GM23338 (cell line): ENCODE results near the gene UBC. TPM values are rescaled to one million over a fixed set of nuclear protein-coding genes. Genes with fewer than 3 reads are reported as not detected.

ENCODE experiments used
- ATAC-seq: fragments of 200-7000 bp; cut with Tn5 transposase; 3 replicates; pipeline ENCODE4 v1.9.1; 2020
- DNase-seq: peaks from one replicate; pipeline ENCODE4 v3.0.0-alpha.2; 2015; ENCODE audit warnings: low spot score
- H2AFZ ChIP-seq: fragments of 200-600 bp; sonication (generic); 2 replicates; pipeline ENCODE4 v1.8.0; 2016; ENCODE audit warnings: antibody characterized with exemption, mild to moderate bottlenecking, moderate library complexity
- H3F3A ChIP-seq: fragments of 200-600 bp; sonication (generic); replicated peaks from 2 replicates; pipeline ENCODE4 v1.8.0; 2017; ENCODE audit warnings: antibody characterized with exemption, mixed run types, low read depth
- H3K27ac ChIP-seq: fragments of 200-600 bp; sonication (generic); 2 replicates; pipeline ENCODE4 v1.6.1; 2016; ENCODE audit warnings: low read depth
- H3K27me3 ChIP-seq: fragments of 200-600 bp; sonication (generic); 2 replicates; pipeline ENCODE4 v1.8.0; 2016; ENCODE audit warnings: mild to moderate bottlenecking, mixed run types, moderate library complexity; ENCODE audit not compliant: insufficient read depth
- H3K36me3 ChIP-seq: fragments of 200-600 bp; sonication (generic); 2 replicates; pipeline ENCODE4 v1.8.0; 2016; ENCODE audit warnings: mild to moderate bottlenecking; ENCODE audit not compliant: insufficient read depth
- H3K4me1 ChIP-seq: fragments of 200-600 bp; sonication (generic); 2 replicates; pipeline ENCODE4 v1.8.0; 2016; ENCODE audit warnings: mild to moderate bottlenecking, moderate library complexity; ENCODE audit not compliant: insufficient read depth
- H3K4me2 ChIP-seq: fragments of 200-600 bp; sonication (generic); 2 replicates; pipeline ENCODE4 v1.7.1; 2017; ENCODE audit warnings: mixed run types
- H3K4me3 ChIP-seq: fragments of 200-600 bp; sonication (generic); 2 replicates; pipeline ENCODE4 v1.6.1; 2016; ENCODE audit warnings: mixed run types
- H3K79me2 ChIP-seq: fragments of 200-600 bp; sonication (generic); replicated peaks from 2 replicates; pipeline ENCODE4 v1.8.0; 2017; ENCODE audit warnings: mild to moderate bottlenecking; ENCODE audit not compliant: insufficient read depth
- H3K9me2 ChIP-seq: fragments of 200-600 bp; sonication (generic); 2 replicates; pipeline ENCODE4 v1.8.0; 2017; ENCODE audit not compliant: insufficient read depth
- H4K20me1 ChIP-seq: fragments of 200-600 bp; sonication (generic); replicated peaks from 2 replicates; pipeline ENCODE4 v1.8.0; 2017; ENCODE audit warnings: mild to moderate bottlenecking; ENCODE audit not compliant: insufficient read depth
- H3K27ac Mint-ChIP-seq: 2 replicates; pipeline ENCODE4 v1.8.0; 2020; ENCODE audit warnings: inconsistent platforms, mild to moderate bottlenecking, moderate library complexity, mixed read lengths
- H3K27me3 Mint-ChIP-seq: 3 replicates; pipeline ENCODE4 v1.8.0; 2022; ENCODE audit warnings: low read depth, mild to moderate bottlenecking, moderate library complexity, mixed read lengths, inconsistent platforms; ENCODE audit not compliant: insufficient read depth, poor library complexity
- H3K36me3 Mint-ChIP-seq: 3 replicates; pipeline ENCODE4 v1.8.0; 2021; ENCODE audit warnings: low read depth, mild to moderate bottlenecking, inconsistent platforms, moderate library complexity, mixed read lengths
- H3K4me1 Mint-ChIP-seq: 3 replicates; pipeline ENCODE4 v1.8.0; 2020; ENCODE audit warnings: mild to moderate bottlenecking, inconsistent platforms, mixed read lengths
- H3K4me3 Mint-ChIP-seq: 3 replicates; pipeline ENCODE4 v1.8.0; 2021; ENCODE audit warnings: moderate library complexity, mild to moderate bottlenecking, inconsistent platforms, mixed read lengths
- H3K9me3 Mint-ChIP-seq: 3 replicates; pipeline ENCODE4 v1.8.0; 2020; ENCODE audit warnings: moderate library complexity, mild to moderate bottlenecking, inconsistent platforms, mixed read lengths
- CREB1 ChIP-seq: fragments of 250-450 bp; sonication (Bioruptor Pico); IDR thresholded peaks from 2 replicates; pipeline ENCODE4 v1.5.0; 2020; ENCODE audit warnings: low read depth, mild to moderate bottlenecking, moderate library complexity
- ETS1 ChIP-seq: IDR thresholded peaks from 2 replicates; pipeline ENCODE4 v1.6.1; 2016; ENCODE audit warnings: antibody characterized with exemption
- JUNB ChIP-seq: IDR thresholded peaks from one replicate; pipeline ENCODE4 v1.6.1; 2016; ENCODE audit warnings: antibody characterized with exemption; ENCODE audit not compliant: unreplicated experiment
- NANOG ChIP-seq: IDR thresholded peaks from 2 replicates; pipeline ENCODE4 v1.6.1; 2016; ENCODE audit warnings: antibody characterized with exemption, borderline replicate concordance
- POLR2AphosphoS5 ChIP-seq: IDR thresholded peaks from 2 replicates; pipeline ENCODE4 v1.6.1; 2016; ENCODE audit warnings: antibody characterized with exemption, low read depth
- REST ChIP-seq: IDR thresholded peaks from one replicate; pipeline ENCODE4 v1.6.1; 2018; ENCODE audit warnings: antibody characterized with exemption; ENCODE audit not compliant: unreplicated experiment
- STAT1 ChIP-seq: IDR thresholded peaks from one replicate; pipeline ENCODE4 v1.6.1; 2016; ENCODE audit warnings: antibody characterized with exemption; ENCODE audit not compliant: unreplicated experiment
- ZNF114 ChIP-seq: fragments of 250-450 bp; sonication (Bioruptor Pico); IDR thresholded peaks from 2 replicates; pipeline ENCODE4 v1.5.0; 2020; ENCODE audit warnings: mild to moderate bottlenecking, moderate library complexity
- ZNF462 ChIP-seq: fragments of 250-450 bp; sonication (Bioruptor Pico); IDR thresholded peaks from 2 replicates; pipeline ENCODE4 v1.5.0; 2020; ENCODE audit warnings: mild to moderate bottlenecking, moderate library complexity
- polyA plus RNA-seq: library from polyadenylated mRNA; unstranded; fragments of >200 nt; fragmentation: Nextera tagmentation; extraction: Ambion mirVana; gene quantifications from 2 replicates; pipeline ENCODE4 v1.2.1, GENCODE V29; 2016
- total RNA-seq: library from RNA; depleted of rRNA; stranded (reverse); fragments of >200 nt; shearing (Covaris generic); gene quantifications from 2 replicates; pipeline ENCODE4 v1.2.3, GENCODE V29; 2014
- TF ChIP-seq, protein P1 (sequence below), 2 experiments: fragments of 200-600 bp in 1 of 2; sonication (generic) in 1 of 2; conservative IDR thresholded peaks; 2 replicates each; pipeline versions ENCODE4 v1.5.1 to v1.6.1; 2016 to 2017; ENCODE audit warnings: antibody characterized with exemption in 2 of 2, low read depth in 2 of 2, mild to moderate bottlenecking in 2 of 2, moderate library complexity in 1 of 2

UBC gene
- total and polyA plus RNA-seq, 2 experiments from 2014 or later, result 511 to 665 TPM

GRCh38 chr12:124898923-124899294, 15.5 kb downstream of the UBC start (continued):
- TF ChIP-seq REST (no peak), ZNF114 (CRISPR knock-in tag) (no peak), POLR2AphosphoS5 (no peak), CREB1 (no peak), ETS1 (no peak)

DNA sequence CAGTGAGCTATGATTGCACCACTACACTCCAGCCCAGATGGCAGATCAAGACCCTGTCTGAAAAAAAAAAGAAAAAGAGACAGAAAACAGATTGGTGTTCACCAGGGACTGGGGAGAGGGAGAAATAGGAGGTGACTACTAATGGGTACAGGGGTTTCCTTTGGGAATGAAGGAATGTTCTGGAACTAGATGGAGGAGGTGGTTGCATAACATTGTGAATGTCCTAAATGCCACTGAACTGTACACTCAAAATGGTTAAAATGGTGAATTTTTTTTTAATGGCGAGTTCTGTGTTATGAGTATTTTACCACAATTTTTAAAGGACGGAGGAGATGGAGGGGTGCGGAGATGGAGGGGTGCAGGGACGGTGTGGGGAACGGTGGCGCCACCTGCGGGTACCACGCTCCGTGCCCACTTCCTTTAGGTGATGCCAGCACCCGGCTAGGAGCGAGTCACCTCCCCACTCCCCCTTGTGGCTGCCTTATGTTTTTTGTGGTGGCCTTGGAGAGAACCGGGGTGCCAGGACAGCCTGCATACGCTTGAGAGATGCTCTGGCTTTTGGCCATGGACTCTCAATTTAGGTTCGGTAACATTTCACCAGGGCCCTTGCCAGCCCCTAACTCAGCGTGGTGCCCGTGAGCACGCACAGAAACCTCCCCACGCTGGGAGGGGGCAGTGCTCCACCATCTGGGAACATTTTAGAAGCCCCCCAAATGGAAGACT, 16.1 kb downstream of the UBC start:
- no peak overlapping the region for H3K27ac Mint-ChIP-seq
- Histone ChIP-seq H3K4me2 (no peak overlapping the region), H3K4me3 (no peak overlapping the region), H3K36me3 (no peaks in the 10 kb centered on the region), H3K79me2 (no peaks in the 10 kb centered on the region), H3K4me1 (no peaks in the 10 kb centered on the region), H4K20me1 (no peaks in the 10 kb centered on the region), H3K9me2 (no peaks in the 10 kb centered on the region), H3K27ac (no peak overlapping the region), H3F3A (no peaks in the 10 kb centered on the region), H3K27me3 (no peaks in the 10 kb centered on the region), H2AFZ (no peak overlapping the region)
- H3K4me1 Mint-ChIP-seq, result peaks cover 4% of the 10 kb centered on the region
- no peak for TF ChIP-seq JUNB
- TF ChIP-seq NANOG, result no peak
- TF ChIP-seq, protein P1, sequence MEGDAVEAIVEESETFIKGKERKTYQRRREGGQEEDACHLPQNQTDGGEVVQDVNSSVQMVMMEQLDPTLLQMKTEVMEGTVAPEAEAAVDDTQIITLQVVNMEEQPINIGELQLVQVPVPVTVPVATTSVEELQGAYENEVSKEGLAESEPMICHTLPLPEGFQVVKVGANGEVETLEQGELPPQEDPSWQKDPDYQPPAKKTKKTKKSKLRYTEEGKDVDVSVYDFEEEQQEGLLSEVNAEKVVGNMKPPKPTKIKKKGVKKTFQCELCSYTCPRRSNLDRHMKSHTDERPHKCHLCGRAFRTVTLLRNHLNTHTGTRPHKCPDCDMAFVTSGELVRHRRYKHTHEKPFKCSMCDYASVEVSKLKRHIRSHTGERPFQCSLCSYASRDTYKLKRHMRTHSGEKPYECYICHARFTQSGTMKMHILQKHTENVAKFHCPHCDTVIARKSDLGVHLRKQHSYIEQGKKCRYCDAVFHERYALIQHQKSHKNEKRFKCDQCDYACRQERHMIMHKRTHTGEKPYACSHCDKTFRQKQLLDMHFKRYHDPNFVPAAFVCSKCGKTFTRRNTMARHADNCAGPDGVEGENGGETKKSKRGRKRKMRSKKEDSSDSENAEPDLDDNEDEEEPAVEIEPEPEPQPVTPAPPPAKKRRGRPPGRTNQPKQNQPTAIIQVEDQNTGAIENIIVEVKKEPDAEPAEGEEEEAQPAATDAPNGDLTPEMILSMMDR (conservative IDR thresholded peaks at IDR 0.05; ENCODE audit: low read depth in 2 of 2), result peak; percentile 71 to 85
- no peak for TF ChIP-seq CREB1
- no peak for TF ChIP-seq ZNF462
- no peak for TF ChIP-seq STAT1
- no peak overlapping the region for H3K4me3 Mint-ChIP-seq
- DNase-seq (peak; percentile 88), ATAC-seq (peak; percentile 94)
- peaks cover 16% of the 10 kb centered on the region for H3K27me3 Mint-ChIP-seq
- H3K36me3 Mint-ChIP-seq, result no peaks in the 10 kb centered on the region; the same call in 2 of the 3 replicates
- H3K9me3 Mint-ChIP-seq, result peaks cover 4% of the 10 kb centered on the region
